ENCODE measurements around the gene ZNF512. TPM values are rescaled to one million over a fixed set of nuclear protein-coding genes. Genes with fewer than 3 reads are reported as not detected.
"Not testable (repeated sequence)": the region's sequence is repeated elsewhere in the genome, so short reads cannot be mapped to it uniquely, and the experiment has no call there.

ZNF512 gene
- total RNA-seq, 1 donor from 2014 or later, result 58.2 TPM

GRCh38 chr2:27624943-27625342, 42.1 kb downstream of the ZNF512 start:
- no peak overlapping the region for H3K27ac Mint-ChIP-seq (ENCODE audit: unreplicated experiment)
- H3K36me3 Mint-ChIP-seq (ENCODE audit: low read depth), result peaks cover 10% of the 10 kb centered on the region
- H3K27me3 Mint-ChIP-seq (ENCODE audit: low read depth), result no peaks in the 10 kb centered on the region
- no peak for DNase-seq (ENCODE audit: low read depth, low spot score)
- no peaks in the 10 kb centered on the region for H3K9me3 Mint-ChIP-seq
- H3K4me3 Mint-ChIP-seq, result no peak overlapping the region
- TF ChIP-seq, protein P1, sequence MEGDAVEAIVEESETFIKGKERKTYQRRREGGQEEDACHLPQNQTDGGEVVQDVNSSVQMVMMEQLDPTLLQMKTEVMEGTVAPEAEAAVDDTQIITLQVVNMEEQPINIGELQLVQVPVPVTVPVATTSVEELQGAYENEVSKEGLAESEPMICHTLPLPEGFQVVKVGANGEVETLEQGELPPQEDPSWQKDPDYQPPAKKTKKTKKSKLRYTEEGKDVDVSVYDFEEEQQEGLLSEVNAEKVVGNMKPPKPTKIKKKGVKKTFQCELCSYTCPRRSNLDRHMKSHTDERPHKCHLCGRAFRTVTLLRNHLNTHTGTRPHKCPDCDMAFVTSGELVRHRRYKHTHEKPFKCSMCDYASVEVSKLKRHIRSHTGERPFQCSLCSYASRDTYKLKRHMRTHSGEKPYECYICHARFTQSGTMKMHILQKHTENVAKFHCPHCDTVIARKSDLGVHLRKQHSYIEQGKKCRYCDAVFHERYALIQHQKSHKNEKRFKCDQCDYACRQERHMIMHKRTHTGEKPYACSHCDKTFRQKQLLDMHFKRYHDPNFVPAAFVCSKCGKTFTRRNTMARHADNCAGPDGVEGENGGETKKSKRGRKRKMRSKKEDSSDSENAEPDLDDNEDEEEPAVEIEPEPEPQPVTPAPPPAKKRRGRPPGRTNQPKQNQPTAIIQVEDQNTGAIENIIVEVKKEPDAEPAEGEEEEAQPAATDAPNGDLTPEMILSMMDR (conservative IDR thresholded peaks at IDR 0.05), result no peak
- peaks cover 10% of the 10 kb centered on the region for H3K4me1 Mint-ChIP-seq

DNA sequence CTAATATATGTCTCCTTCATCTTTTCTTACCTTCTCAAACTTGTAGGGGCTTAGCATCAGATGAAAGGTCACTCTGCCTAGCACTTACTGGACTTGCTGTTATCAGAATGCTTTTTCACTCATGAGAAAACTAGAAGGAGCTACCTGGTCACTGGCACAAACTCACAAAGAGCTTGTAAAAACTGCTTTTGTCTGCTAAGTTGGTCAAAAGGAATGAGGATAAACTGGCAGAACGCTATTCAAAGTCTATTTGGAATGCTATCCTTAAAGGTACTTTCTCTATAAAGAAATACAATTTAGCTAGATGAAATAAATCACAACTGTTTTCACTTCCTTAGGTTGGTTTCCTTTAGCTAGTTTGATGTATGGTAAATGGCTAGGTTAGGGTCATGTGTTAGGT, 43.5 kb downstream of the ZNF512 start:
- H3K36me3 Mint-ChIP-seq (ENCODE audit: low read depth); DNase-seq (ENCODE audit: low read depth, low spot score); H3K27me3 Mint-ChIP-seq (ENCODE audit: low read depth); H3K9me3 Mint-ChIP-seq; H3K27ac Mint-ChIP-seq (ENCODE audit: unreplicated experiment): not testable (repeated sequence)
- Mint-ChIP-seq H3K4me1 (peaks cover 10% of the 10 kb centered on the region), H3K4me3 (peak overlapping the region; percentile 56)

DNA sequence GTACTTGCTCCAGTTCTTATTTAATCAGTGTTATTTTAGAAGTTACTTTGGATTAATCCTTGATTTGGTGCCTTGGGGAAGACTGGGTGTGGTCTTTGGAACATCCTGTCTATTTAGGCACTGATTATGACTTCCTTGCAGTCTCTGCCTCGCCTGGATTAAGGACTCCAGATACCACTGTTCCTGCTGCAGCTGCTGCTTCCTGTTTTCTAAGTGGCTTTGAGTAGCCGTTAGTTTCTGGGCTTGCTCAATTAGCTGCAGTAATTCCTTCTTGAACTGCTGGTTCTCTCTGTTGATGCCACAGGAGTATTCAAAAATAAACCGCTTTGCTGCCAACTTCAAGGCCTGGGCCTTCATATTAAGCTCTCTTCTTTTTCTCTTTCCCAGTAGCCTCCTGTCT, 44.1 kb downstream of the ZNF512 start:
- H3K9me3 Mint-ChIP-seq; H3K27ac Mint-ChIP-seq (ENCODE audit: unreplicated experiment); H3K36me3 Mint-ChIP-seq (ENCODE audit: low read depth); DNase-seq (ENCODE audit: low read depth, low spot score); H3K27me3 Mint-ChIP-seq (ENCODE audit: low read depth); H3K4me3 Mint-ChIP-seq: not testable (repeated sequence)
- peaks cover 10% of the 10 kb centered on the region for H3K4me1 Mint-ChIP-seq

- DNase-seq (ENCODE audit: low read depth, low spot score), result no peak
- peak overlapping the region; percentile 59 for H3K27ac Mint-ChIP-seq (ENCODE audit: unreplicated experiment)
- peaks cover 5% of the 10 kb centered on the region for H3K36me3 Mint-ChIP-seq (ENCODE audit: low read depth)
- H3K4me3 Mint-ChIP-seq, result no peak overlapping the region
- no peaks in the 10 kb centered on the region for H3K9me3 Mint-ChIP-seq
- H3K27me3 Mint-ChIP-seq (ENCODE audit: low read depth), result no peaks in the 10 kb centered on the region
- H3K4me1 Mint-ChIP-seq, result peaks cover 10% of the 10 kb centered on the region
- TF ChIP-seq, protein P1 (conservative IDR thresholded peaks at IDR 0.05), result no peak
Measured at GRCh38 chr2:27627963-27628766, 45.3 kb downstream of the ZNF512 start.

DNA sequence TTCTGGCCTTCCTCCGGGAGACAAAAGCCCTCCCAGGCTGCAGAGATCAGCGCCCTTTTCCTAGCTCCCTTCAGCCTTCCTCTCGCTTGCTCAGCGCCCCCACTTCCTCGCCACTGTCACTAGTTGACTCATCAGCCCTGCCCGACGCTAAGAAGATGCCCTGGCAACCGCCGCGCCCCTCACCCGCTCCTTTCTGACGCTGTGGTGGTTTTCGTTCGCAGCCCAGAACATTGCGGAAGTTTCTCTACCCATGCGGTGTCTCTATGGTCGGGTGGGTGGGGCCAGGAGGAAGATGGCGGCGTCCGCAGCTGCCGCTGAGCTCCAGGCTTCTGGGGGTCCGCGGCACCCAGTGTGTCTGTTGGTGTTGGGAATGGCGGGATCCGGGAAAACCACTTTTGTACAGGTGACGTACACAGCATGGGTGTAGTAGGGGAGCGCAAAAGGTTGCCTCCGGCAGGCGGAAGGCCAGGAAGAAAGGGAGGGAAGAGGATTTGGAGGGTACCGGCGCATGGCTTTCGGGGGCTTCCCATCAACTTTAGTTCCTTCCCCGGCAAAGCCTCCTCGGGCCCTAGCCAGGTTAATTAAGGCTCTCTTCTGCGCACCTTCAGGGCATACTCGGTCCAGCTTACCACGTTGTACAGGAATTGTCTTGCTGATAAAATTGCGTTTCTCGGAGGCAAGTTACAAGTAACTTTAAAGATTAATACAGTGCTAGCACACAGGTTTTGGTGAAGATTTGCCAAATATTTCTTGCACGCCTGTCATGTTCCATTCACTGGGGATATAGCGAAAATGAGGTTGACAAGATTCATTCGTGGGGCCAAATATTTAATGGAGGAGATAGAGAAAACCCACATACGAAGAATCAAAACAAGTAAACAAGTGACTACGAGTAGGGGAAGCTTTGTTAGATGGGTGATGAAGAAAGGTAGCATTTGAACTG, 46.2 kb downstream of the ZNF512 start, which contains the start of the genes CCDC121 and GPN1:
TSS of gene CCDC121 (minus strand) at position 246 of the 943 bp plus-strand sequence. CDS start 1,213 bp downstream, outside the sequence.
TSS of gene GPN1 (plus strand) at position 284 of the 943 bp plus-strand sequence. CDS start at position 293, 9 bp downstream.
- no peaks in the 10 kb centered on the region for H3K9me3 Mint-ChIP-seq
- no peaks in the 10 kb centered on the region for H3K27me3 Mint-ChIP-seq (ENCODE audit: low read depth)
- H3K27ac Mint-ChIP-seq (ENCODE audit: unreplicated experiment), result peak within 1 kb of the TSS; percentile 59
- H3K4me1 Mint-ChIP-seq, result peaks cover 10% of the 10 kb centered on the region
- TF ChIP-seq, protein P1 (conservative IDR thresholded peaks at IDR 0.05), result no peak
- H3K36me3 Mint-ChIP-seq (ENCODE audit: low read depth), result peaks cover 3% of the 10 kb centered on the region
- H3K4me3 Mint-ChIP-seq, result no peak within 1 kb of the TSS
- DNase-seq (ENCODE audit: low read depth, low spot score), result peak; percentile 71

DNA sequence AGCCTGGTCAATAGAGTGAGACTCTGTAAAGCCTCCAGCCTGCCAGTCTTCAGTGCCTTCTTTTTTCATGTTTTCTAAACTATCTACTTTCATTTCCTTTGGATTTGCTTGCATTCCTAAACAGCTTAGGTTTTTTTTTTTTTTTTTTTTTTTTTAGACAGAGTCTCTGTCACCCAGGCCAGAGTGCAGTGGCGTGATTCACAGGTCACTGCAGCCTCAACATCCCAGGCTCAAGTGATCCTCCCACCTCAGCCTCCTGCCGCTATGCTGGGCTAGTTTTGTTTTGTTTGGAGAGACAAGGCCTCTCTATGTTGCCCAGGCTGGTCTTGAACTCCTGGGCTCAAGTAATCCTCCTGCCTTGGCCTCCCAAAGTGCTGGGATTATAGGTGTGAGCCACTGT, 47.4 kb downstream of the ZNF512 start:
- H3K27ac Mint-ChIP-seq (ENCODE audit: unreplicated experiment); DNase-seq (ENCODE audit: low read depth, low spot score); H3K27me3 Mint-ChIP-seq (ENCODE audit: low read depth); H3K9me3 Mint-ChIP-seq: not testable (repeated sequence)
- Mint-ChIP-seq H3K4me3 (peak overlapping the region; percentile 73), H3K4me1 (peaks cover 10% of the 10 kb centered on the region), H3K36me3 (ENCODE audit: low read depth) (peaks cover 10% of the 10 kb centered on the region)

All from neural crest cell (in vitro differentiated cells).